Glutamatergic neuron (in vitro differentiated cells): Measurements from ENCODE around the gene ABCG1. TPM values are rescaled to one million over a fixed set of nuclear protein-coding genes. Genes with fewer than 3 reads are reported as not detected.

Source experiments
- DNase-seq: peaks from one replicate; pipeline ENCODE4 v3.0.0; 2022
- H3K27ac Mint-ChIP-seq: one replicate; pipeline ENCODE4 v1.8.0; 2020; ENCODE audit warnings: mild to moderate bottlenecking, mixed read lengths, inconsistent platforms; ENCODE audit not compliant: unreplicated experiment
- H3K27me3 Mint-ChIP-seq: one replicate; pipeline ENCODE4 v1.8.0; 2020; ENCODE audit warnings: mild to moderate bottlenecking, moderate library complexity, mixed read lengths, inconsistent platforms; ENCODE audit not compliant: unreplicated experiment
- H3K36me3 Mint-ChIP-seq: one replicate; pipeline ENCODE4 v1.8.0; 2020; ENCODE audit warnings: mild to moderate bottlenecking, mixed read lengths, inconsistent platforms; ENCODE audit not compliant: unreplicated experiment
- H3K4me1 Mint-ChIP-seq: one replicate; pipeline ENCODE4 v1.8.0; 2020; ENCODE audit warnings: mild to moderate bottlenecking, low read depth, mixed read lengths, inconsistent platforms; ENCODE audit not compliant: unreplicated experiment
- H3K4me3 Mint-ChIP-seq: one replicate; pipeline ENCODE4 v1.8.0; 2020; ENCODE audit warnings: mild to moderate bottlenecking, mixed read lengths, inconsistent platforms; ENCODE audit not compliant: unreplicated experiment
- H3K9me3 Mint-ChIP-seq: one replicate; pipeline ENCODE4 v1.8.0; 2020; ENCODE audit warnings: mild to moderate bottlenecking, moderate library complexity, mixed read lengths, inconsistent platforms; ENCODE audit not compliant: unreplicated experiment
- CTCF ChIP-seq: fragments of 200-600 bp; sonication (generic); IDR thresholded peaks from one replicate; pipeline ENCODE4 v1.5.0; 2021; ENCODE audit not compliant: partially characterized antibody, unreplicated experiment
- total RNA-seq: library from RNA; stranded (reverse); fragmentation: NEBNext Ultra II Directional; extraction: Animal tissue kit (Norgen Biotek cat#: 25700); gene quantifications from one replicate; pipeline ENCODE4 v1.2.1, GENCODE V29; 2021; ENCODE audit not compliant: unreplicated experiment

Gene ABCG1
- total RNA-seq, 1 donor from 2014 or later = 31.9 TPM

- peaks cover 6% of the 10 kb centered on the region for H3K9me3 Mint-ChIP-seq
- no peak for DNase-seq
- no peaks in the 10 kb centered on the region for H3K36me3 Mint-ChIP-seq
- H3K4me1 Mint-ChIP-seq = peaks cover 29% of the 10 kb centered on the region
- no peak overlapping the region for H3K27ac Mint-ChIP-seq
- peaks cover 6% of the 10 kb centered on the region for H3K27me3 Mint-ChIP-seq
- no peak for TF ChIP-seq CTCF
- no peak overlapping the region for H3K4me3 Mint-ChIP-seq
Measured at GRCh38 chr21:42252778-42253340, 33.9 kb downstream of the ABCG1 start.

GRCh38 chr21:42253466-42253865 lies 34.5 kb downstream of the ABCG1 start:
- H3K9me3 Mint-ChIP-seq = peaks cover 6% of the 10 kb centered on the region
- no peak overlapping the region for H3K4me3 Mint-ChIP-seq
- no peaks in the 10 kb centered on the region for H3K36me3 Mint-ChIP-seq
- H3K4me1 Mint-ChIP-seq = peaks cover 25% of the 10 kb centered on the region
- peaks cover 8% of the 10 kb centered on the region for H3K27me3 Mint-ChIP-seq
- no peak for DNase-seq
- no peak for TF ChIP-seq CTCF
- H3K27ac Mint-ChIP-seq = no peak overlapping the region

GRCh38 chr21:42254083-42254482 lies 35.1 kb downstream of the ABCG1 start:
- no peak overlapping the region for H3K4me3 Mint-ChIP-seq
- peaks cover 7% of the 10 kb centered on the region for H3K9me3 Mint-ChIP-seq
- peaks cover 10% of the 10 kb centered on the region for H3K27me3 Mint-ChIP-seq
- TF ChIP-seq CTCF = no peak
- H3K27ac Mint-ChIP-seq = no peak overlapping the region
- no peak for DNase-seq
- peaks cover 27% of the 10 kb centered on the region for H3K4me1 Mint-ChIP-seq
- H3K36me3 Mint-ChIP-seq = no peaks in the 10 kb centered on the region

- Mint-ChIP-seq H3K36me3 (no peaks in the 10 kb centered on the region), H3K9me3 (peaks cover 7% of the 10 kb centered on the region), H3K4me3 (no peak overlapping the region), H3K27ac (no peak overlapping the region), H3K4me1 (peaks cover 27% of the 10 kb centered on the region), H3K27me3 (peaks cover 8% of the 10 kb centered on the region)
- no peak for DNase-seq
- TF ChIP-seq CTCF = no peak
Measured at GRCh38 chr21:42254651-42255601, 36.0 kb downstream of the ABCG1 start.

- peak overlapping the region; percentile 33 for H3K27ac Mint-ChIP-seq
- H3K27me3 Mint-ChIP-seq = peaks cover 8% of the 10 kb centered on the region
- no peak for TF ChIP-seq CTCF
Measured at GRCh38 chr21:42255825-42256224, 36.9 kb downstream of the ABCG1 start.

More at GRCh38 chr21:42255825-42256224, 36.9 kb downstream of the ABCG1 start:
- H3K4me3 Mint-ChIP-seq = no peak overlapping the region
- peaks cover 27% of the 10 kb centered on the region for H3K4me1 Mint-ChIP-seq
- no peaks in the 10 kb centered on the region for H3K36me3 Mint-ChIP-seq
- DNase-seq = no peak
- peaks cover 7% of the 10 kb centered on the region for H3K9me3 Mint-ChIP-seq
